GM18867 (cell line): ENCODE data around the gene IGDCC3.

Experiments
- ATAC-seq: cut with Tn5 transposase; IDR thresholded peaks from one replicate; pipeline ENCODE4 v1.9.1; 2021; ENCODE audit warnings: mild to moderate bottlenecking, moderate library complexity; ENCODE audit not compliant: unreplicated experiment

Gene IGDCC3

GRCh38 chr15:65344914-65345275 is 32.9 kb downstream of the IGDCC3 start:
- no peak for ATAC-seq

- no peak for ATAC-seq
These were observed 33.4 kb downstream of the IGDCC3 start for GRCh38 chr15:65344214-65344913.

DNA sequence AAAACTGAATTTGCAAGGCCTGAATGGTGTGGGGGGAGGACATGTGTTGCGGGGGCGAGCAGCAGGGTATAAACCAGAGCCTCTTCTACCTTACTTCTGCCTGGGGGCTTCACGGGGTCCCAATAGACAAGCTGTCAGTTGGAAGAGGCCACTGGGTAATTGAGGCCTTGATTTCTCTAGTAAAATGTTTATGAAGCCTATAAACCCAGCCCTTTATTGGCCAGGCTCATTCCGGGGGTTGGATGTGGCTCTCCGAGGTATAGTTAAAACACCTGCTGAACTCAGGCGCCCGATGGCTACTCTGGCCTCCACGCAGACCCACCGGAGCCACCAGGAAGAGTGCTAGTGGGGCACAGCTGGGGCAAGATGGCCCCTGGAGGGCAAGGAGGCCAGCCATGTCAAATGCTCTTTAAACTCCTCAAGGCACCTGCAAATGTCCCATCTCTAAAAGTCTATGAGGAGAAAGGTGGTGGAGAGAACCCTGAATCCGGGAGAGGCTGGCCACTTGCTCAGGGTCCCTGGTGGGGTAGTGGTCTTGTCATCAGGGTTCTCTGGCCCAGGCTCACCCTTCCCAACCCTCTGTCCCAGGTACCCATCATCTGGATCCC is 34.3 kb downstream of the IGDCC3 start:
- ATAC-seq: no peak

GRCh38 chr15:65342493-65342892 is 35.3 kb downstream of the IGDCC3 start:
- no peak for ATAC-seq

DNA sequence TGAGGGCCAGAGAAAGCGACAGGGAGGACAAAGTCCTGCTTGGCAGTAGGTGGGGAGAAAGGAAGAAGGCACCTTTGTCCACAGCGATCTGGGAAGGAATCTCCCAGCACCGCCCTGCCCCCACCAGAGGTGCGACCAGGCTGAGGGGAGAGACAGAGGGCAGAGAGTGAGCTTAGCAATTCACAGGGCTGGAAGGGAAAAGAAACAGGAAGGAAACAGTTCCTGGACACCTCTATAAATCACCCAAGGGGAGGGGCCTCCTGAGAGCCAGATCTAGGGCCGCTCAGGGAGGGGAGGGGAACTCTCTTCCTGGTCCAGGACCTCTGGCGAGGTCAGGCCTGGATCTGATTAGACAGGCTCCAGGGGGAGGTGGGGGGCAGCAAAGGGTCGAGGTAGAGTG is 37.9 kb downstream of the IGDCC3 start:
- ATAC-seq: no peak

DNA sequence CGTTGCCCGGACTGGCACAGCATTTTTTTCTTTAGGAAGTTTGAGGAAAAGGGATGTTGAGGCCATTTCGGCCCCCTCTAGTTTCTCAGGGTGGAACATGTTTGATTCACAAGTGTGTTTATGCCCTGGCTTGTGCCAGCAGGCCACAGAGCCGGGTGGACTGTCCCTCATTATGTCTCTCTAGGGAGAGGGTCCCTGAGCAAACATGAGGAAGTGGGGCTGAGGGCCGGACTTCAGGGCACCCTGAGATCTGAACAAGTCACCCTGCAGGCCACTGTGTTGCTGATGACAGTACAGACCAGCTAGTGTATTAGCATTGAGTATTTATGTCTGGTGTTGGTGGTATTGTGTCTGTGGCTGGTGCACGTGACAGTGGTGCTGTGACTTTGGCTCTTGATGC is 38.4 kb downstream of the IGDCC3 start:
- no peak for ATAC-seq

GRCh38 chr15:65338823-65339222 is 39.0 kb downstream of the IGDCC3 start:
- ATAC-seq: no peak

GRCh38 chr15:65338366-65338765 is 39.4 kb downstream of the IGDCC3 start:
- no peak for ATAC-seq

DNA sequence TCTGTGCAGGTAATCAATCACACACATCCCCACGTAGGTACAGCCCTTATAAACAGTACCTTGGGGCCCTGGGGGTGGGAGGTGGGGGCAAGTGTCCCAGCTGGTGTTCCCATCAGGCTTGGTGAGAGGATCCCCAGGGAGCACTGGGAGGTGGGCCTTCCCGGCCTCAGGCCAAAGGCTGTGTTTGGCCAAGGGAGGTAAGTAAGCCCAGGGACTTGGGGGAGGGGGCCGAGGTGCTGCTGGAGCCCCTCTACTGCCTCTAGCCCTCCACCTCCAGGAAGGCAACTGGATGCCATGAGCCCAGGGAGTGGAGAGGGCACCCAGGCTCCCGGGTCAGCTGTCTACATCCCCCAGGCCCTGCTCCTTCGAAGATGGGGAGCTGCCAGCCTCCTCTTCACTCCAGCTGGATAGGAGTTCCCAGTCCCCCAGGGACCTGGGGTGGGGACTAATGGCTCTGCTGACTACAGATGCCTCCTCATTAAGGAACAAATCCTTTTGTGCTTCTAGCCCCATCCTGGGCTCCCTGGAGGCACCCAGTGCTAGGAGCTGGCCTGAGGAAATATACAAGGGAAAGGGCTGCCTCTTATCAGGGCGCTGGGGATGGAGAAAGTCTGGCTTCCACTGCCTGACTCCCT is 40.2 kb downstream of the IGDCC3 start:
- ATAC-seq: no peak

GRCh38 chr15:65336493-65337435 is 41.0 kb downstream of the IGDCC3 start:
- no peak for ATAC-seq

GRCh38 chr15:65335278-65336055 is 42.3 kb downstream of the IGDCC3 start:
- no peak for ATAC-seq

GRCh38 chr15:65334586-65335231 is 43.1 kb downstream of the IGDCC3 start:
- no peak for ATAC-seq

- no peak for ATAC-seq
These were observed 43.9 kb downstream of the IGDCC3 start for GRCh38 chr15:65333856-65334255.

GRCh38 chr15:65333148-65333820 is 44.5 kb downstream of the IGDCC3 start:
- no peak for ATAC-seq

DNA sequence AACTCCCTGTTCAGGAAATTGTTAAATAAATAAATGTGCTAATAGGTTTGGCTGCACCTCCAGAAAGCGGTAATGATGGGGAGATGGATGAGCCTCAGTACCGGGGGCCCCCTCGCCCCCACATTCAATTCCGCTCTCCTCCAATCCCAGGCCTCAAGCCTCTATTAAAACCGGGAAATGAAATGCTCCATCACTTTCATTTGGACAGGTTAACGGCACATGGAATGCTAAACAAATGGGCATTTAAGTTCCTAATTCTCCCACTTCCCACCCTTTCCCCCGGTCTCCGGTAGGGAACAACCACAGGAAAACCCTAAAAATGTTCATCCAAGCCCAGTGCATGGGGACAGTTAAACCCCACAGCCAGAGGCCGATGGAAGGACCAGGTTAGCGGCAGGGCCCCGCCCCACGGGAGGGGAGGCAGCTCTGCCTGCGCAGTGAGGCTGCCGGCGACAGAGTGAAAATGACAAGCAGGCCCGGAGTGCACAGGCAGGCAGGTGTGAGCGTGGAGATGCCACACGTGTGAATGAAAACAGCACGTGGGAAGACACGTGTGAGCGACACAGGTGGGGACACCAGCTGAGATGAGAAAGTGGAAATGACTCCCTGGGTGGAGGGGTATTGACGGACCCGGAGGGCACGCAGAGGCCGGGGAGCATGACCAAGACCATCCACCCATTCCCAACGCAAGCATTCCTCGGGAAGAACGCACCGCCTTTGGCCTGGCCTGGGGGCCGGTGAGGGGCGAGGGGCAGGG is 45.2 kb downstream of the IGDCC3 start:
- no peak for ATAC-seq

GRCh38 chr15:65331811-65332210 is 46.0 kb downstream of the IGDCC3 start:
- ATAC-seq: no peak

- ATAC-seq: no peak
These were observed 46.7 kb downstream of the IGDCC3 start for GRCh38 chr15:65330934-65331645.
